ENCODE results near the gene SENP2. TPM values are rescaled to one million over a fixed set of nuclear protein-coding genes. Genes with fewer than 3 reads are reported as not detected.

The SENP2 gene
- total RNA-seq, 1 experiment from 2014 or later: 52.7 TPM

DNA sequence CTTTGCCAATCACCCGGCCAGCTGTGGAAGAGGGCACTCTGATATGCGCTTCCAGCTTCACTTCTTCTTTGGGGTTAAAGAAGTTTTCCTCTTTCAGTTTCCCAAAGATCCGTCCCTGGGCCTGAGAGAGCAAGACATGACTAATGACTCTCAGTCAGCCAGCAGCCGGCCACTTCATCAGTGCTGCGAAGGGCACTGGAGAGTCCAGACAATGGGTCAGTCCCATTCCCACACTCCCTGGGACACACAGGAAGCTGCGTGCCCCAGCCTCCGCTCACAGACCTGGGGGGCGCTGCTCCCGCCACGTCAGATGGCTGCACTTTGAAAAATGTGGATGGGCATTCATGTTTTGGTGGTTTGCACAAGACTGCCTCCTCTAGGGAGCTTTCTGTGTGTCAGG lies 63.3 kb downstream of the SENP2 start:
- H3K27me3 ChIP-seq (ENCODE audit: control insufficient read depth, insufficient read depth, low read length): no peaks in the 10 kb centered on the region
- no peak for TF ChIP-seq SIN3A (IDR thresholded peaks at IDR 0.05; ENCODE audit: borderline replicate concordance, insufficient read depth, low read depth, low read length)
- TF ChIP-seq, protein P1, sequence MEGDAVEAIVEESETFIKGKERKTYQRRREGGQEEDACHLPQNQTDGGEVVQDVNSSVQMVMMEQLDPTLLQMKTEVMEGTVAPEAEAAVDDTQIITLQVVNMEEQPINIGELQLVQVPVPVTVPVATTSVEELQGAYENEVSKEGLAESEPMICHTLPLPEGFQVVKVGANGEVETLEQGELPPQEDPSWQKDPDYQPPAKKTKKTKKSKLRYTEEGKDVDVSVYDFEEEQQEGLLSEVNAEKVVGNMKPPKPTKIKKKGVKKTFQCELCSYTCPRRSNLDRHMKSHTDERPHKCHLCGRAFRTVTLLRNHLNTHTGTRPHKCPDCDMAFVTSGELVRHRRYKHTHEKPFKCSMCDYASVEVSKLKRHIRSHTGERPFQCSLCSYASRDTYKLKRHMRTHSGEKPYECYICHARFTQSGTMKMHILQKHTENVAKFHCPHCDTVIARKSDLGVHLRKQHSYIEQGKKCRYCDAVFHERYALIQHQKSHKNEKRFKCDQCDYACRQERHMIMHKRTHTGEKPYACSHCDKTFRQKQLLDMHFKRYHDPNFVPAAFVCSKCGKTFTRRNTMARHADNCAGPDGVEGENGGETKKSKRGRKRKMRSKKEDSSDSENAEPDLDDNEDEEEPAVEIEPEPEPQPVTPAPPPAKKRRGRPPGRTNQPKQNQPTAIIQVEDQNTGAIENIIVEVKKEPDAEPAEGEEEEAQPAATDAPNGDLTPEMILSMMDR (IDR thresholded peaks at IDR 0.05): no peak
- TF ChIP-seq TCF7L2 (IDR thresholded peaks at IDR 0.05; ENCODE audit: low read depth, low read length): no peak
- no peak for TF ChIP-seq POLR2AphosphoS5 (IDR thresholded peaks at IDR 0.05; ENCODE audit: low read depth, low read length)
- TF ChIP-seq, protein P2, sequence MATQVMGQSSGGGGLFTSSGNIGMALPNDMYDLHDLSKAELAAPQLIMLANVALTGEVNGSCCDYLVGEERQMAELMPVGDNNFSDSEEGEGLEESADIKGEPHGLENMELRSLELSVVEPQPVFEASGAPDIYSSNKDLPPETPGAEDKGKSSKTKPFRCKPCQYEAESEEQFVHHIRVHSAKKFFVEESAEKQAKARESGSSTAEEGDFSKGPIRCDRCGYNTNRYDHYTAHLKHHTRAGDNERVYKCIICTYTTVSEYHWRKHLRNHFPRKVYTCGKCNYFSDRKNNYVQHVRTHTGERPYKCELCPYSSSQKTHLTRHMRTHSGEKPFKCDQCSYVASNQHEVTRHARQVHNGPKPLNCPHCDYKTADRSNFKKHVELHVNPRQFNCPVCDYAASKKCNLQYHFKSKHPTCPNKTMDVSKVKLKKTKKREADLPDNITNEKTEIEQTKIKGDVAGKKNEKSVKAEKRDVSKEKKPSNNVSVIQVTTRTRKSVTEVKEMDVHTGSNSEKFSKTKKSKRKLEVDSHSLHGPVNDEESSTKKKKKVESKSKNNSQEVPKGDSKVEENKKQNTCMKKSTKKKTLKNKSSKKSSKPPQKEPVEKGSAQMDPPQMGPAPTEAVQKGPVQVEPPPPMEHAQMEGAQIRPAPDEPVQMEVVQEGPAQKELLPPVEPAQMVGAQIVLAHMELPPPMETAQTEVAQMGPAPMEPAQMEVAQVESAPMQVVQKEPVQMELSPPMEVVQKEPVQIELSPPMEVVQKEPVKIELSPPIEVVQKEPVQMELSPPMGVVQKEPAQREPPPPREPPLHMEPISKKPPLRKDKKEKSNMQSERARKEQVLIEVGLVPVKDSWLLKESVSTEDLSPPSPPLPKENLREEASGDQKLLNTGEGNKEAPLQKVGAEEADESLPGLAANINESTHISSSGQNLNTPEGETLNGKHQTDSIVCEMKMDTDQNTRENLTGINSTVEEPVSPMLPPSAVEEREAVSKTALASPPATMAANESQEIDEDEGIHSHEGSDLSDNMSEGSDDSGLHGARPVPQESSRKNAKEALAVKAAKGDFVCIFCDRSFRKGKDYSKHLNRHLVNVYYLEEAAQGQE (IDR thresholded peaks at IDR 0.05; ENCODE audit: insufficient read depth in 1 of 2, low read depth in 2 of 2, low read length in 1 of 2): no peak
- DNase-seq (ENCODE audit: low read depth, low spot score) (no peak), ATAC-seq (no peak)
- no TSS peak for BruUV-seq (replicated peaks)
- intact Hi-C loops (cut with micrococcal nuclease; ENCODE audit: unreplicated experiment): no loop called here
- no peak overlapping the region for H3K4me3 ChIP-seq (ENCODE audit: low read depth in 2 of 2, low read length in 2 of 2)
- in situ Hi-C loops (cut with HindIII; ENCODE audit: low pct_unique_long_range_greater_than_20kb, low sequenced_read_pairs): no loop called here
- ChIA-PET POLR2A (interaction anchor here (0.7 kb wide), 1 partner anchor 90 kb away, joined by 3 read pairs; no protein-coding TSS in a partner anchor), CTCF (no interaction called here)
- no peaks in the 10 kb centered on the region for H3K9me3 ChIP-seq (ENCODE audit: control insufficient read depth, insufficient read depth, low read depth, low read length)
- H3K27ac ChIP-seq (ENCODE audit: low read length): no peak overlapping the region
- no peaks in the 10 kb centered on the region; the same call in 1 of the 2 replicates for H3K36me3 ChIP-seq (ENCODE audit: control insufficient read depth, insufficient read depth, low read length)
- no peaks in the 10 kb centered on the region for H3K4me1 ChIP-seq (ENCODE audit: control insufficient read depth, insufficient read depth, low read length)

DNA sequence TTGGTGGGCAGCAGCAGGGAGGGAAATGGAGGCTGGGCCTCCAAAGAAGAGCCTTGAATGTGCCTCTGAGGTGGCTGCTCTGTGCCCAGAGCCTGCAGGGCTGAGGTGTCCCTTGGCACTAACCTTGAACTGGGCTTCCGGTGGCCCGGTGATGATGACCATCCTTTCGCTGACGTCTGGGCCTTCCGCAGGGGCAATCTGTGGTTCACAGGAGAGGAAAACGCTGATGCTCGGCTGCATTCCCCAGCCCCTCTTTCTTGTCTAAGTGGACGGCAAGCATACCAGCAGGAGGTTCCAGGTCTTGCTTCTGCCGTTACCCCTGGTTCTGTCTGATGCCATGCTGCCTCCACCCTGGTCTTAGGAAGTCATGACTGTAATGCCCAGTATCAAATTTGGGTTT lies 65.9 kb downstream of the SENP2 start:
- ChIA-PET POLR2A (no interaction called here), CTCF (no interaction called here)
- in situ Hi-C loops (cut with HindIII; ENCODE audit: low pct_unique_long_range_greater_than_20kb, low sequenced_read_pairs): no loop called here
- Histone ChIP-seq H3K36me3 (ENCODE audit: control insufficient read depth, insufficient read depth, low read length) (peaks cover 6% of the 10 kb centered on the region), H3K4me3 (ENCODE audit: low read depth in 2 of 2, low read length in 2 of 2) (no peak overlapping the region), H3K4me1 (ENCODE audit: control insufficient read depth, insufficient read depth, low read length) (no peaks in the 10 kb centered on the region), H3K9me3 (ENCODE audit: control insufficient read depth, insufficient read depth, low read depth, low read length) (no peaks in the 10 kb centered on the region), H3K27me3 (ENCODE audit: control insufficient read depth, insufficient read depth, low read length) (no peaks in the 10 kb centered on the region), H3K27ac (ENCODE audit: low read length) (no peak overlapping the region)
- ATAC-seq (no peak), DNase-seq (ENCODE audit: low read depth, low spot score) (no peak)
- intact Hi-C loops (cut with micrococcal nuclease; ENCODE audit: unreplicated experiment): no loop called here
- no TSS peak for BruUV-seq (replicated peaks)
- no peak for TF ChIP-seq TCF7L2 (IDR thresholded peaks at IDR 0.05; ENCODE audit: low read depth, low read length)
- no peak for TF ChIP-seq SIN3A (IDR thresholded peaks at IDR 0.05; ENCODE audit: borderline replicate concordance, insufficient read depth, low read depth, low read length)
- TF ChIP-seq, protein P2 (IDR thresholded peaks at IDR 0.05; ENCODE audit: insufficient read depth in 1 of 2, low read depth in 2 of 2, low read length in 1 of 2): no peak
- TF ChIP-seq, protein P1 (IDR thresholded peaks at IDR 0.05): no peak
- no peak for TF ChIP-seq POLR2AphosphoS5 (IDR thresholded peaks at IDR 0.05; ENCODE audit: low read depth, low read length)
